Sciatic nerve (tissue), 2 donors: ENCODE measurements around the gene ITPKC. TPM values are rescaled to one million over a fixed set of nuclear protein-coding genes. Genes with fewer than 3 reads are reported as not detected.
"Not testable (repeated sequence)": the region's sequence is repeated elsewhere in the genome, so short reads cannot be mapped to it uniquely, and the experiment has no call there.

Source experiments
- ATAC-seq: fragments of 200-7000 bp; cut with Tn5 transposase; one replicate; pipeline ENCODE4 v1.9.1; 2020; ENCODE audit warnings: mild to moderate bottlenecking, moderate library complexity
- DNase-seq: peaks from one replicate; pipeline ENCODE4 v3.0.0-alpha.2; 2020; ENCODE audit warnings: low spot score
- intact Hi-C: fragments of 100-400 bp; cut with DNase I; formaldehyde crosslinking; loops from one replicate; pipeline ENCODE4 v1.14.2; 2022
- total RNA-seq: library from RNA; stranded (reverse); fragmentation: NEBNext Ultra II Directional; extraction: Animal tissue kit (Norgen Biotek cat#: 25700); gene quantifications from one replicate; pipeline ENCODE4 v1.2.1, GENCODE V29; 2021
- donor health status: DM: no; HTN: no; CAD: no.
- donor health status: DM: no; HTN: no; CAD: no.

The ITPKC gene
- total RNA-seq, 1 donor from 2014 or later, result 26.2 TPM

GRCh38 chr19:40777937-40778705, 61.2 kb downstream of the ITPKC start, which contains the start of gene RAB4B:
TSS of gene RAB4B (plus strand) at chr19:40778247. CDS start at chr19:40778376, 129 bp downstream.
- ATAC-seq, result peak; percentile 97
- peak; percentile 100 for DNase-seq
- intact Hi-C loops, result no loop called here

- intact Hi-C loops, result no loop called here
- ATAC-seq (no peak), DNase-seq (no peak)
Measured at GRCh38 chr19:40778706-40779284, 61.9 kb downstream of the ITPKC start.

- intact Hi-C loops, result no loop called here
- ATAC-seq (no peak), DNase-seq (no peak)
Measured at GRCh38 chr19:40780582-40780981, 63.7 kb downstream of the ITPKC start.

GRCh38 chr19:40781140-40781539, 64.2 kb downstream of the ITPKC start:
- no peak for ATAC-seq
- DNase-seq, result no peak
- intact Hi-C loops, result no loop called here

GRCh38 chr19:40783711-40784110, 66.8 kb downstream of the ITPKC start:
- no peak for DNase-seq
- ATAC-seq, result no peak
- intact Hi-C loops, result no loop called here

- ATAC-seq, DNase-seq, intact Hi-C loops: not testable (repeated sequence)
Measured at GRCh38 chr19:40784146-40784545, 67.2 kb downstream of the ITPKC start.

GRCh38 chr19:40785526-40785925, 68.6 kb downstream of the ITPKC start:
- DNase-seq, result no peak
- no peak for ATAC-seq
- intact Hi-C loops, result no loop called here

- intact Hi-C loops, result no loop called here
- DNase-seq, result no peak
- ATAC-seq, result no peak
Measured at GRCh38 chr19:40786060-40787037, 69.4 kb downstream of the ITPKC start.

Other genes starting within 250 kb of the ITPKC start
- 58.7 TPM for gene SHKBP1, start 140.2 kb upstream of the ITPKC start, total RNA-seq
- 1,227 TPM for gene LTBP4, start 115.7 kb upstream of the ITPKC start, total RNA-seq
- 123 TPM for gene NUMBL, start 26.5 kb upstream of the ITPKC start, total RNA-seq
- gene COQ8B, start 226 bp upstream of the ITPKC start, total RNA-seq, result 45.4 TPM
- 6.1 TPM for gene ACTMAP, start 33.4 kb downstream of the ITPKC start, total RNA-seq
- 58.3 TPM for gene SNRPA, start 34.1 kb downstream of the ITPKC start, total RNA-seq
- 173 TPM for gene MIA, start 58.4 kb downstream of the ITPKC start, total RNA-seq
- gene RAB4B, start 61.1 kb downstream of the ITPKC start, total RNA-seq, result 29.5 TPM
- gene EGLN2, start 82.1 kb downstream of the ITPKC start, total RNA-seq, result 109 TPM
- not detected for gene CYP2A6, start 133.3 kb downstream of the ITPKC start, total RNA-seq
- gene CYP2A7, start 165.1 kb downstream of the ITPKC start, total RNA-seq, result not detected